T1000 (cell line): ENCODE data around the gene RBX1.
A peak's percentile ranks its signal among the peaks of the same experiment; 100 is the strongest.
"Not testable (repeated sequence)": the region's sequence is repeated elsewhere in the genome, so short reads cannot be mapped to it uniquely, and the experiment has no call there.

Source experiments
- DNase-seq: peaks from one replicate; lab custom pipeline; 2025; ENCODE audit warnings: mixed read lengths; lab: John Stamatoyannopoulos, UW

Gene RBX1

GRCh38 chr22:40950962-40951794, at the start of gene RBX1:
Gene RBX1 (plus strand): TSS chr22:40951378. CDS start chr22:40951399, 21 bp downstream.
- peak; percentile 96 for DNase-seq

DNA sequence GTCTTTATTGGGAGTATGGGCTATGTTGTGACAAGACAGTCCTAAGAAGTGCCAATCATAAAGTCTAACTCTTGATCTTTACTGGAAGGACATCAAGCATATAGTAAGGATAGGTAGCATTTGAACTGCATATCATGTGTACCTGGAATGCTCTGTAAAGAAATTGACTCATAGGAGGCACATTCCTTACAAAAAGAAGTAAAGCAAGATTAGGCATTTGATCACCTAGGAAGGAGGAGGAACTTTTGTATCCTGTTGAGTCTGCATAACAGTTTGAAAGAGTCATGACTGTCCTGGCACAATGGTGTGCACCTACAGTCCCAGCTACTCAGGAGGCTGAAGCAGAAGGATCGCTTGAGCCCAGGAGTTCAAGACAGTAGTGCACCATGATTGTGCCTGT, 47.1 kb upstream of the RBX1 start:
- DNase-seq = no peak

DNA sequence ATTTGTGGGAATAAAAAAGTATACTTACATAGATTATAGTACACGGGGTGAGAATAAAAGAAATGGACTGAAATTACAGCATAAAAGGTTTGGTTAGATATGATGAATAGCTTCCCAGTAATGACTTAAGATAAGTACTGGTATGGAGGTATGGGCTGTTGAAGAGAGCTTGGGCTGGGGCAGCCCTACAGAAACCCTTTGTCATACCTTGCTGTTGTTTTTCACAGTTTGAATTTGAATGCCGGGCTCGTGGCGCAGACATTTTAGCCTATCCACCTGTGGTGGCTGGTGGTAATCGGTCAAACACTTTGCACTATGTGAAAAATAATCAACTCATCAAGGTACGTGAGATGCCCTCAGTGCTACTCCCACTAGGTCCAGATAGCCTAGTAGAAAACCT, 42.3 kb upstream of the RBX1 start:
- no peak for DNase-seq

- DNase-seq = no peak
These were observed 39.4 kb upstream of the RBX1 start for GRCh38 chr22:40911772-40912171.

DNA sequence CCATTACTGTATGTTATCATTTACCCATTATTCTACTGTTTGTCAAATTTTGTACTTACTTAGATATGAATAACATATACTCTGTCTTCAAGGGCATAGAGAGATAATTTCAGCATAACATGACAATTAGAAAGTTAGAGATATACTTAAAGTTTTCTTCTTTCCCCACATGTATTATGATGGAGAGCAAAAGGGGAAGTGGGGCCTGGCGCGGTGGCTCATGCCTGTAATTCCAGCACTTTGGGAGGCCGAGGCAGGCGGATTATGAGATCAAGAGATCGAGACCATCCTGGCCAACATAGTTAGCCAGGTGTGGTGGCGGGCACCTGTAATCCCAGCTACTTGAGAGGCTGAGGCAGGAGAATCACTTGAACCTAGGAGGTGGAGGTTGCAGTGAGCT, 38.2 kb upstream of the RBX1 start:
- not testable (repeated sequence) for DNase-seq

GRCh38 chr22:40919446-40919845, 31.7 kb upstream of the RBX1 start:
- no peak for DNase-seq

DNA sequence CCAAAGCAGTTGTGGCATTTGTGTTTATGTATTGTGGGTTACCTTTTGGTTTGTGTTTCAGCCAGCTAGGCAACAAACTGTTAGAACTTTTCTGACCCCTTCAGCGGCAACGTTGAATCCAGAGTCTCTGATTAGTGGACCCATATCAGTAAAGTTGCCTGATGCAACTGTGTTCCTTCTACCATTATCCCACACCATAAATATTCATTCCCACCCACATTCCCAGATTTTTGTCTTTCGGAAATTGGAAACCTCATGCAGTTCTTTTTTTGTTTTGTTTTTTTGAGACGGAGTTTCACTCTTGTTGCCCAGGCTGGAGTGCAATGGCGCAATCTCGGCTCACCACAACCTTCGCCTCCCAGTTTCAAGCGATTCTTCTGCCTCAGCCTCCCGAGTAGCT, 30.7 kb upstream of the RBX1 start:
- DNase-seq = no peak

DNA sequence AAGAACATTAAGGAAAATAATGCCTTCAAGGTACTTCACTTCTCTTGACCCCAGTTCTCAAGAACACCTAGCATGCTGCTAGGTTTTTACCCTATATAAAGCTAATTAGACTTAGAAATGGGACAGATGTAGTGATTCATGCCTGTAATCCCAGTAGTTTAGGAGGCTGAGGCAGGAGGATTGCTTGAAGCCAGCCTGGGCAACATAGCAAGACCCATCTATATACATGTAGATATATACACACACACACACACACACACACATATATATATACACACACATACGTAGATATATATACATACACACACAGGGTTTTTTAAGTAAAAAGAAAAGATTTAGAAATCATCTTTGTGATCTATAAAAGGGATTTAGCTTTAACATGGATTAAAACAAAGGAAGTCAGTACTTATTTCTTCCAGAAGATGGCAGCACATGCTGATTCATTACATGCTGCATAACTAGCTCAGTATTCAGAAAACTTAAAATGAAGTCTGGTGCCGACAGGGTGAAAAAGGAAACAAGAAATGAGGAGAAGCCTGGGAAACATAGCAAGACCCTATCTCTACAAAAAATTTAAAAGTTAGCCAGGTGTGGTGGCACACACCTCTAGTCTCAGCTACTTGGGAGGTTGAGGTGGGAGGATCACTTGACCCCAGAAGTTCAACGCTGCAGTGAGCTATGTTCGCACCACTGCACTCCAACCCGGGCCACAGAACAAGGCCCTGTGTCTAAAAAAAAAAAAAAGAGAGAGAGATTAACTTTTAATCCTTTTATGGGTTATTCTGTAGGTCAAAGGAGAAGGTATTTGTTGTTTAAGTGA, 28.5 kb upstream of the RBX1 start:
- no peak for DNase-seq

DNA sequence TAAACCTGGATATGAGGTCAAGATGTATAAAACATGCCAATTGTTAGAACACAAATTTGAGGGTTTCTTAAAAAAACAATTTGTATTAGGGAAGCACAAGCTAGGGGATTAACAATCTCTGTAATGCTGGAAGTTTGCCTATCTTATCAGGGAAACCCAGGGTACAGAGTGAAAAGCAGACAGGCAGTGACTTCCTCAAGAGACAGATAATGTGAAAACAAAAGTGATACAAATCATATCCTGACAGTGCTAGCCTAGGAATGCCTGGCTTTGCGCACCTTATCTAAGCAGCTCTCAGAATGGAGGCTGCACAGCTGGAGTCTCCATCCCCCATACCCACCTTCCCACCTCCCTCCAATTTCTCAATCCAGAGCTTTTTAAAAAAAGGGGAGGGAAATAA, 22.5 kb upstream of the RBX1 start:
- no peak for DNase-seq

GRCh38 chr22:40932396-40932795, 18.8 kb upstream of the RBX1 start:
- DNase-seq = no peak

- DNase-seq = no peak
These were observed 12.0 kb upstream of the RBX1 start for GRCh38 chr22:40939202-40939601.

GRCh38 chr22:40951795-40952605, 822 bp downstream of the RBX1 start:
- no peak for DNase-seq

DNA sequence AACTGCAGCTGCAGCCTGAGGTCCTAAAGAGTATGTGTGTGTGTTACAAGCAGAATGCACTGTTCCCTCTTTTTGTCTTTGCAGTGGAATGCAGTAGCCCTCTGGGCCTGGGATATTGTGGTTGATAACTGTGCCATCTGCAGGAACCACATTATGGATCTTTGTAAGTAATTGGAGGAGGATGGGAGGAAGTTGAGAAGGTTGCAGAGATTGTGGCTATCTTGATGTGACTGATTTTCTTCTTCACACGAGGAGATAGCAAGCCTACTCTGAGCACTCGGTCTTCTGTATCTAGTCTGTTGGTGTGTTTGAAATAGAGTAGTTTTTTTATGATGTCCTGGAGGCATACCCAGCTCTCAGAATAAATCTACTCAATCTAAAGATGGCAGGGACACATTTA, 2.3 kb downstream of the RBX1 start:
- no peak for DNase-seq

DNA sequence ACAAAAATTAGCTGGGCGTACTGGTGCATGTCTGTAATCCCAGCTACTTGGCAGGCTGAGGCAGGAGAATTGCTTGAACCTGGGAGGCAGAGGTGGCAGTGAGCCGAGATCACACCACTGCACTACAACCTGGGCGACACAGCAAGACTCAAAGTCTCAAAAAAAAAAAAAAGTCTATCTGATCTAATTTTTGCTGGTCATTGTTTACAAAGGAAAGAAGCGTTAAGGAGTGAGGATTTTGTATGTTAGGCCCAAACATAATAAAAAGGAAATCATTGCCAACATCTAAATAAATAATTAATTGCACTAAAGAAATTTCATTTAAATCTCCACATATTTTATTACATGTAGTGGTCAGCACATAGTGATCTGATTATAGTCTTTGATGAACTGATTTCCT, 2.9 kb downstream of the RBX1 start:
- DNase-seq = no peak

GRCh38 chr22:40955571-40955970, 4.4 kb downstream of the RBX1 start:
- DNase-seq = no peak

DNA sequence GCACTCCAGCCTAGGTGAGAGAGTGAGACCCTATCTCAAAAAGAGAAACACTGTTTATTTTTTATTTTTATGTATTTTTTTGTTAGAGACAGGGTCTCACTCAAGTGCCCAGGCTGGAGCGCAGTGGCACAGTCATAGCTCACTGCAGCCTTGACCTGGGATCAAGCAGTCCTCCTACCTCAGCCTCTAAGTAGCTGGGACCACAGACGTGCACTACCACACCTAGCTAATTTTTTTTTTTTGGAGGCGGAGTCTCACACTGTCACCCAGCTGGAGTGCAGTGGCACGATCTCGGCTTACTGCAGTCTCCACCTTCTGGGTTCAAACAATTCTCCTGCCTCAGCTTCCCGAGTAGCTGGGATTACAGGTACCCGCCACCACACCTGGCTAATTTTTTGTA, 6.4 kb downstream of the RBX1 start:
- no peak for DNase-seq

- DNase-seq = no peak
These were observed 7.1 kb downstream of the RBX1 start for GRCh38 chr22:40958299-40958698.

- DNase-seq = no peak
These were observed 9.0 kb downstream of the RBX1 start for GRCh38 chr22:40960145-40960544.

GRCh38 chr22:40965936-40966725, 15.0 kb downstream of the RBX1 start:
- DNase-seq = no peak

DNA sequence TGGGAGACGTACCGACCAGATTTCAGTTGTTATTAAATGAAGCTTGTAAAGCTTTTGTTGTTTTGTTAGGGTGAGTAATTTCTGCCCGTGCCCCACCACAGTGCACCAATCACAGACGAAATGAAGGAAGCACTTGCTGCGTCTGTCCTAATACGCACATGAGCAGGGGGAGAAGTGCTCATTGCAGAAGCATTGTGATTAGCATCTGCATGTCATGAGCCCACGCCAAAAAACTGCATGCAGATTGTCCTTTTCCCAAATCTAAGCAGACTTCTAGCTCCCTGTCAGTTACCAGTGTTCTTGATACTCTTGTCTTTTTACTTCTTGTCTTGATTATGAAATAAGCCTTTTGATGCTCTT, 15.5 kb downstream of the RBX1 start:
- no peak for DNase-seq

GRCh38 chr22:40967111-40967760, 16.1 kb downstream of the RBX1 start:
- no peak for DNase-seq
